ENCODE data around the gene CCM2.

The CCM2 gene

DNA sequence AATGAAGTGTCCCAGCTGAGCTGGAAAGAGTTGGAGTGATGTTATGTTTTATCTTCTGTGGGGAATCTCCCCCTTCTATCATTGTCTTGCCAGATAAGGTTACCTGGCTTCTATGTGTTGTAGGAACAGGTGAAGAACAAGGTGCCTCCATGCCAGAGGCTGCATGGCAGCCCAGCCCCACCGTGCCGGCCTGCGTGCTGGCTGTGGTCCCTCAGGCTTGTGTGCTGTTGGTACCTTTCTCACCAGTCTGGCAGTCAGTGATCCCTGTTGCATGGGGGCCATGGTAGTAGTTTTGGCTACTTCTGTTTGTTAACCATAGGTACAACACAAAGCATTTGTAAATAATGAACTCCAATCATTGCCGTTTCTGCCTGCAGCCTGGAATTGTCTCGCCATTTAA lies 37.9 kb downstream of the CCM2 start:
- no peak overlapping the region for H3K4me3 ChIP-seq (ENCODE audit: low read depth, low read length)
- TF ChIP-seq, protein P1, sequence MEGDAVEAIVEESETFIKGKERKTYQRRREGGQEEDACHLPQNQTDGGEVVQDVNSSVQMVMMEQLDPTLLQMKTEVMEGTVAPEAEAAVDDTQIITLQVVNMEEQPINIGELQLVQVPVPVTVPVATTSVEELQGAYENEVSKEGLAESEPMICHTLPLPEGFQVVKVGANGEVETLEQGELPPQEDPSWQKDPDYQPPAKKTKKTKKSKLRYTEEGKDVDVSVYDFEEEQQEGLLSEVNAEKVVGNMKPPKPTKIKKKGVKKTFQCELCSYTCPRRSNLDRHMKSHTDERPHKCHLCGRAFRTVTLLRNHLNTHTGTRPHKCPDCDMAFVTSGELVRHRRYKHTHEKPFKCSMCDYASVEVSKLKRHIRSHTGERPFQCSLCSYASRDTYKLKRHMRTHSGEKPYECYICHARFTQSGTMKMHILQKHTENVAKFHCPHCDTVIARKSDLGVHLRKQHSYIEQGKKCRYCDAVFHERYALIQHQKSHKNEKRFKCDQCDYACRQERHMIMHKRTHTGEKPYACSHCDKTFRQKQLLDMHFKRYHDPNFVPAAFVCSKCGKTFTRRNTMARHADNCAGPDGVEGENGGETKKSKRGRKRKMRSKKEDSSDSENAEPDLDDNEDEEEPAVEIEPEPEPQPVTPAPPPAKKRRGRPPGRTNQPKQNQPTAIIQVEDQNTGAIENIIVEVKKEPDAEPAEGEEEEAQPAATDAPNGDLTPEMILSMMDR (IDR thresholded peaks at IDR 0.05; ENCODE audit: borderline replicate concordance, insufficient read depth, low read depth, low read length): no peak

DNA sequence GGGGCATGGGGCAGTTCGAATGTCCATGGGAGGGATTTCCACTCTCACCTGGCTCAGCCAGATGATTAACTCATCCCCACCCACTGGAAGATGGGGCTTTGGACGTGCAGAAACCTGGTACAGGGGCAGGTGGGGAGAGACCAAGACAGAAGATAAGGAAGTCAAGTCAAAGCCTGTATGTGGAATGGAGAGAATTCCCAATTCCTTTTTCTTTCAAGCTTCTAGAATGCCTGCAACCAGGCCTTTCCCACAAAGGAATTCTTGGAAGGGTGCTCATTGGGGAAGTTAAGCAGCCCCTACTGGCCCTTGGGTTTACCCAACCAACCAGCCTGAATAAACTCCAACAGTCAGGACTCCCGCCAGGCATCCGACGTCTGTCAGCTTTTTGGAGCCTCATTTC lies 39.1 kb downstream of the CCM2 start:
- H3K4me3 ChIP-seq (ENCODE audit: low read depth, low read length): no peak overlapping the region
- TF ChIP-seq, protein P1 (IDR thresholded peaks at IDR 0.05; ENCODE audit: borderline replicate concordance, insufficient read depth, low read depth, low read length): no peak

DNA sequence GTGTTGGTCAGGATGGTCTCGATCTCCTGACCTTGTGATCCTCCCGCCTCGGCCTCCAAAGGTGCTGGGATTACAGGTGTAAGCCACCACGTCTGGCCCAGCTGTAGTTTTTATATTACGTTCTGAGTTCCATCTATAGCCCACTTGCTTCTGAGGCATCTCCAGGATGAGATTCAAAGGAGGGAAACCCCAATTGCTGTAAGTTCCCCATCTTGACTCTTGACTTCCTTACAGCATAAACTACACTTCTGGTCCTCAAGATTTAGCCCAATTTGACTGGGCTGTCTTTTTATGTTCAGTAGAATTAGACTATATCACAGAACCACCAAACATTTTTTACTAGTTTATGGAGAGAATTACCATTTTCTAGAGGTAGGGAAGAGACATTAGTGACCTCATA lies 44.3 kb downstream of the CCM2 start:
- TF ChIP-seq, protein P1 (IDR thresholded peaks at IDR 0.05; ENCODE audit: borderline replicate concordance, insufficient read depth, low read depth, low read length): no peak
- H3K4me3 ChIP-seq (ENCODE audit: low read depth, low read length): no peak overlapping the region

- no peak overlapping the region for H3K4me3 ChIP-seq (ENCODE audit: low read depth, low read length)
- TF ChIP-seq, protein P1 (IDR thresholded peaks at IDR 0.05; ENCODE audit: borderline replicate concordance, insufficient read depth, low read depth, low read length): no peak
Observed at GRCh38 chr7:45048748-45049147, 48.7 kb downstream of the CCM2 start.

- TF ChIP-seq, protein P1 (IDR thresholded peaks at IDR 0.05; ENCODE audit: borderline replicate concordance, insufficient read depth, low read depth, low read length): no peak
Observed at GRCh38 chr7:45050198-45050597, 50.2 kb downstream of the CCM2 start.

GRCh38 chr7:45052011-45052410 lies 52.0 kb downstream of the CCM2 start:
- no peak overlapping the region for H3K4me3 ChIP-seq (ENCODE audit: low read depth, low read length)
- TF ChIP-seq, protein P1 (IDR thresholded peaks at IDR 0.05; ENCODE audit: borderline replicate concordance, insufficient read depth, low read depth, low read length): no peak

More at GRCh38 chr7:45050198-45050597, 50.2 kb downstream of the CCM2 start:
- no peak overlapping the region for H3K4me3 ChIP-seq (ENCODE audit: low read depth, low read length)

- TF ChIP-seq, protein P1 (IDR thresholded peaks at IDR 0.05; ENCODE audit: borderline replicate concordance, insufficient read depth, low read depth, low read length): no peak
- no peak overlapping the region for H3K4me3 ChIP-seq (ENCODE audit: low read depth, low read length)
Observed at GRCh38 chr7:45053401-45053800, 53.4 kb downstream of the CCM2 start.

Measured in GM12875 (cell line).